ENCODE data around the gene CHCHD6.

The CHCHD6 gene

DNA sequence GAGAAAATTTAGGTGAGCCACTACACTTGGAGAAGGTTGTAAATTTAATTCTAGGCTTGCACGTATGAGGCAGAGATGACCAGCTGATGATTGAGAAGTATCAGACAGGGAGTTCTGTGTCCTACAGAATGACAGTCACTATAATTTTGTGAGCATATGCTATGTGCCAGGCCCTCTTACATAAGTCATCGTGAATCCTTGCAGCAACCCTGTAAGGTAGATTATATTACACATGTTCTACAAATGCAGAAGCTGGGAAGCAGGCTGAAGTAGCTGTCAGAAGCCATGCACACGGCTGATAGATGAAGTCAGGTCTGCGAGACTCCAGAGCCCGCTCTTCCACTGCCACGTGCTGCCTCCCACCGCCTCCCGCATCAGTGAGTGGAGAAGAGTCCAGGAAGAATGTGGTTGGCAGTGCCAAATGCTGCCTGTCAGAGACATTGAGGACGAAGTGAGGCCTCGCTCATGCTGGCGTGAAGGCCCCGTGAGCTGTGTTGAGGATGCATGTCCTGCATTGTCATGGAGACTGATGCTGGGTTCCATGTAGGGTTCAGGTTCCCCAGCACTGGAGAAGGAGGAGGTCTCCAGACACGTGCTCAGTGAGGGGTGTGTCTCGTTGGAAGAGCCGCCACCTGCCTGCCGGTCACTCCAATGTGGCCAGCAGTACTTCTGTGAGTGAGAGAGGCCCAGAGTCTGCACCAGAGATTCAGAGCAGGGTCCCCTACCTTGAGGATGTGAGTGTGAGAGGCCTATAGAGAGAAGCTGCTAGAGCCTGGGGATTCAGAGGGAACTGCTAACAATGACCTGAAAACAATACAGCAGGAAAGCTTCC is 155.6 kb downstream of the CHCHD6 start:
- no peak for DNase-seq (ENCODE audit: low read depth, low spot score)

DNA sequence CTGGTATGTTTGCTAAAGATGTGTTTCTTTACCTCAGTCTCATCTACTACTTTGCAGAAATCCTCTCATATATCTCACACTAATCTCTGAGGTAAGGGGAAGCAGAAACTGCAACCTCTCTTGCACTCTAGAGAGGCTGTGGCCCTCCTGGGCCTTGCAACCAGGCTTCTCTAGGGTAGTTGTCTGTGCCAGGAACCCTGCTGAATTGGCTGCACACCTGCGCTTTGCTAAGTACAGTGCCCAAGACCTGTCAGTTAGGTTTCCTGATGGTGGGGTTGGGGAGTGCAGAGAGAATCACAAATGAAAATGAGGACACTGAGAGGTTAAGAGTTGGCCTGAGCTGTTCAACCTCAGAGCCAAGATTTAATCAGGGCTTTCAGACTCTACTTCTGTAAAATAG is 161.7 kb downstream of the CHCHD6 start:
- DNase-seq (ENCODE audit: low read depth, low spot score) = no peak

- no peak for DNase-seq (ENCODE audit: low read depth, low spot score)
Observed at GRCh38 chr3:126866175-126866759, 162.2 kb downstream of the CHCHD6 start.

DNA sequence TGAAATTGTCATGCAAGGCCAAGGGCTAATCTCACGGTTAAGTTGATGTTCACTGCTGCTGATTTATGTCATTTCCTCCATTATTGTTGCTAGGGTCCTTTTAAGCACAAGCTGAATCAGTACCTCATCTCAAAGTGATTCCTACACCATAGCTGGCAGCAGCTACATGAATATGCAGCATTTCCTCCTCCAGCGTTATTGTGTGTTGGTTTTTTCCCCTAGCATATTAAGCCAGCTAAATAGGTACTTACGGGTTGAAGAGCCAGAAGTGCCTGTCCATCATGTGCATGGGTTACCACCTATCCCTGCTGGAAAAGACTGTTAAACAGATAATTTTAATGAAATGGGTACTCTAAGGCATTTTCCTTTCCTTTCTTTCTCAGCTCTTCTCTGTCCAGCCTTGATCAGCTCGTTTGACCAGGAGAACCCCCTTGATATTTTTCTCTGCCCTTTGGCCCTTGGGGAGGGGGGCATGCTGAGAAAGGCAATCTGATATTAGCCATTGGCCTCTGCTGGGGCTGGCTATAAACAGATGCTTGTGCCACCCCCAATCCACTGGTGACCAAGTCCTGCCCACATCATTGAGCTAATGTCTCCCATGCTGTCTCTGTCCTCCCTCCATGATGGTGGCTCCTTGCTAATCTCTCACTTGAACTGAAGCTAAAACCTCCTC is 163.3 kb downstream of the CHCHD6 start:
- no peak for DNase-seq (ENCODE audit: low read depth, low spot score)

GRCh38 chr3:126867863-126868200 is 163.8 kb downstream of the CHCHD6 start:
- no peak for DNase-seq (ENCODE audit: low read depth, low spot score)

GRCh38 chr3:126870608-126871210 is 166.7 kb downstream of the CHCHD6 start:
- no peak for DNase-seq (ENCODE audit: low read depth, low spot score)

GRCh38 chr3:126872701-126873342 is 168.8 kb downstream of the CHCHD6 start:
- DNase-seq (ENCODE audit: low read depth, low spot score) = no peak

DNA sequence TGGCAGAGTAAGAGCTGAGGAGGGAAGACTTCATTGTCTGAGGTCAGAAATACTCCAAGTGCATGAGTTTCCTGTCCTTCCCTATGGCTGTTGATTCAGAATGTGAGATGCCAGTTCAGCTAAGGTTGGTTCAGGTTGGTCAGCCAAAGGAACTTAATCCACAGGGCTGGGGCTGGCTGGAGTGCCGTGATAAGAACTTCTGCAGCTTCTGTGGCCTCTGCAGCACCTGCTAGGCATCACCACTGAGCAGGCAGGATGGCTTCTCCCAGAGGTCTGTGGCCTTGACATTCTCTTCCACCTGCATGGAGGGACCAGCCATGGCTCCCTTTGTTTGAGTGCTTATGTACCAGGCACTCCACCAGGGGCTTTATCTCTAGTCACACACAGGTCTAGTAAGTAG is 169.4 kb downstream of the CHCHD6 start:
- no peak for DNase-seq (ENCODE audit: low read depth, low spot score)

DNA sequence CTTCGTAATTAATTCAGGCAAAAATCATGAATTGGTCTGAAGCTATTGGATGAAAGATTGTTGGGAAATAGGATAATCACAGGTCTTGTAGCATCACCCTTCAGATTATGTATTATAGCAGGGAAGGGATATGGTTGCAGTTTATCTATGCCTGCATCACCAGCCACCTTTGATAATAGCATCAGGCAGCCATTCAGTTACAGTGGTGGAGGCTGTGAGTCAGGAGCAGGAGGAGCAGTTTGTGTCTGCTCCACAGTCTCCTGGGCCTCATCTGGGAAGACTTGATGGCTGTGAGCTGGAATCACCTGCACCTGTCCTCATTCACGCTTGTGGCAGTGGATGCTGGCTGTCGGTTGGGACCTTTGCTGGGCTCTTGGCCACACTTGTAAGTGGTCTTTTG is 174.6 kb downstream of the CHCHD6 start:
- no peak for DNase-seq (ENCODE audit: low read depth, low spot score)

DNA sequence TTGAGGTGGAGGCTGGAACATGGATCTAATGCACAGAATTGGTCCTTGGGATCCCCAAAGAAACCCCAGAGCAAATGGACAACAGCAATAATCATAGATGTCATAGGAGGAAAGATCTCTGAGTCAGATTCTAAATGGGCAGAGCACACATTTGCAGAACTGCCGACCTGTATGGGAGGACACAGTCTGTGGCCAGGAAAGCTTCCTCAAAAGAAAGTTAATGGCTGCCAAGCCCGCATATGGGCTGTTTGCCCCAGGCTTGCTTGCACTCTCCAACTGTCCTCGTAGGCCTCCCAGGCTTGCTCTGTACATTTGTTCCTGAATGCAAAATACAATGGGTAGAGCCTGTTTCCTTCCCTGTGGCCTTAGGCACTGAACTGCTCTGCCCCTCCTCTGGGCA is 176.9 kb downstream of the CHCHD6 start:
- DNase-seq (ENCODE audit: low read depth, low spot score) = no peak

DNA sequence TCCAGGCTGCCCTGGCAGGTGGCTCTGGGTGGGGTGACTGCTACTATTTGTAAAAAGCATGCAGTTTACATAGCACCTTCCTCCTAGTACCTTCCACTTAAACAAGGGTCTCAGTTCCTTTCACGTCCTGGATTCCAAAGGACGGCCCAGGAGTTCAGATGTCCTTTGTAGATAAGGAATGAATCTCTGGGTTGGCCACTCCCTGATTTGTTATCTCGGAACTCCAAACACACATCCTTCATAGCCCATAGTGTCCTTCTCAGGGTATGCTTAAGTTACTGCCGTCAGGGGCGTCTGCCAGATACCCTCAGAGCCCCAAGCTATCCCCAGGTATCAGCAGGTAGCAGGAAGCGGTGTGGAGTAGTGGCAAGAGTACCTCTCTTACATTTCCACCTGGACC is 177.8 kb downstream of the CHCHD6 start:
- no peak for DNase-seq (ENCODE audit: low read depth, low spot score)

DNA sequence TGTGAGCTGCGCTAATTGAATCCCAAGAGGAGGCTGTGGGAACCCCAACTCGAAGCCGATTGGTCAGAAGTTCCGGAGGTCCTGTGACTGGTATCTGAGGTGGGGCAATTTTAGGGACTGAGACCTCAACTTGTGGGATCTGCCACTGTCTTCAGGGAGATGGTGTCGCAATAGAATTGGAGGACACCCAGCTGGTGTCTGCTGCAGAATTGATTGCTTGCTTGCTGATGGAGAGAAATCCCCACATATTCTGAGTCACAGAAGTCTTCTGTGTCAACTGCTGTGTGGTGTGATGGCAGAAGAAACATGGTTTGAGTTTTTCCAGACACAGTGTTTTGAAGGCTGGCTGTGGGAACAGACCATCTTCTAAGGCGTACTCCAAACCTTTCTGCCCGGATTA is 179.2 kb downstream of the CHCHD6 start:
- DNase-seq (ENCODE audit: low read depth, low spot score) = no peak

GRCh38 chr3:126885425-126885824 is 181.4 kb downstream of the CHCHD6 start:
- DNase-seq (ENCODE audit: low read depth, low spot score) = no peak

GRCh38 chr3:126886217-126886616 is 182.2 kb downstream of the CHCHD6 start:
- no peak for DNase-seq (ENCODE audit: low read depth, low spot score)

DNA sequence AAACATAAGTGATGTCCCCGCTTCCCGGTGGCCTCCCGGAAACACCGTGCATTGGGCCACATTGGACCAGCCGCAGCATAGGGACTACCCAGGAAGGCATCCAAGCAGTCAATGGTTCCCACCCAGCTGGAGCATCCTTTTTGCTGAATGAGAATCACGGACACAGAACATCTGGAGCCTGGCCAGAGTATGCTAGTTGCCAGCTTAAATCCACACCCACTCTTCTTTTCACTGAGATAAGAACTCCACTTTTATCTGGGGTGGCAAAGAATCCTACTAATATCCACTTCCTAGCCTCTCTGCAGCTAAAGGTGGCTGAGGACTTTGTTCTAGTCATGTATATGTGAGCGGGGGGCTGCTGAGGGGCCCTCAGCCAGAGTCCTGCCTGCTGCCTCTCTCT is 183.6 kb downstream of the CHCHD6 start:
- no peak for DNase-seq (ENCODE audit: low read depth, low spot score)

DNA sequence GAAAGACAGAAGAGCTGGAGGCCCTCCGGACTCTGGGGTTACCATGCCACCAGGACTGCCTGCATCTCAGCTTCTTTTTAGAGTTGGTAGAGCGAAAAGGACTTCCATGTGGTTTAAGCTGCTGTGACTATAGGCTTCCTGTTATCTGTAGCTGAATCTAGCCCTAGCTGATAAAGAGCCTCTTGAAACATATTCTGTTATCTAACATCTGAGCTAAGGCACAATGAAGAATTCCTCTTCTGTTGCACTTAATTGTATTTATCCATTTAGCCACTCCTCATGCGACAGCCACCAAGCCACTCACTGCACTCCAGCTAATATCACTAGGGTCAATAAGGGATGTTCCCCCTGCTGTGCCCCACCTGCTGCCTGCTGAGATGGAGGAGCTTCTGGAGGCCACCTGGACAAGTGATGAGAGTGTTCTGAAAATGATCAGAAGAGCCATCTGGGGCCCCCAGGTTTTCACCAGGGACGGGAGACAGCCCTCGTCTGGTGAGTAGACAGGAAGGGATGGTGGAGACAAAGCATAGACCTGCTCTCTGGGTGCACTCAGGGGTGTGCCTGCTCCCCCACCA is 184.2 kb downstream of the CHCHD6 start:
- DNase-seq (ENCODE audit: low read depth, low spot score) = no peak

GRCh38 chr3:126889276-126890201 is 185.5 kb downstream of the CHCHD6 start:
- no peak for DNase-seq (ENCODE audit: low read depth, low spot score)

- DNase-seq (ENCODE audit: low read depth, low spot score) = no peak
Observed at GRCh38 chr3:126891141-126891540, 187.1 kb downstream of the CHCHD6 start.

GRCh38 chr3:126891791-126892190 is 187.8 kb downstream of the CHCHD6 start:
- no peak for DNase-seq (ENCODE audit: low read depth, low spot score)

GRCh38 chr3:126893651-126894050 is 189.6 kb downstream of the CHCHD6 start:
- no peak for DNase-seq (ENCODE audit: low read depth, low spot score)

GRCh38 chr3:126894475-126894874 is 190.4 kb downstream of the CHCHD6 start:
- no peak for DNase-seq (ENCODE audit: low read depth, low spot score)
